ENCODE measurements around the gene IPO9. TPM values are rescaled to one million over a fixed set of nuclear protein-coding genes. Genes with fewer than 3 reads are reported as not detected.

The IPO9 gene
- total RNA-seq, 2 experiments from 2014 or later, result 50.4 to 51.2 TPM

DNA sequence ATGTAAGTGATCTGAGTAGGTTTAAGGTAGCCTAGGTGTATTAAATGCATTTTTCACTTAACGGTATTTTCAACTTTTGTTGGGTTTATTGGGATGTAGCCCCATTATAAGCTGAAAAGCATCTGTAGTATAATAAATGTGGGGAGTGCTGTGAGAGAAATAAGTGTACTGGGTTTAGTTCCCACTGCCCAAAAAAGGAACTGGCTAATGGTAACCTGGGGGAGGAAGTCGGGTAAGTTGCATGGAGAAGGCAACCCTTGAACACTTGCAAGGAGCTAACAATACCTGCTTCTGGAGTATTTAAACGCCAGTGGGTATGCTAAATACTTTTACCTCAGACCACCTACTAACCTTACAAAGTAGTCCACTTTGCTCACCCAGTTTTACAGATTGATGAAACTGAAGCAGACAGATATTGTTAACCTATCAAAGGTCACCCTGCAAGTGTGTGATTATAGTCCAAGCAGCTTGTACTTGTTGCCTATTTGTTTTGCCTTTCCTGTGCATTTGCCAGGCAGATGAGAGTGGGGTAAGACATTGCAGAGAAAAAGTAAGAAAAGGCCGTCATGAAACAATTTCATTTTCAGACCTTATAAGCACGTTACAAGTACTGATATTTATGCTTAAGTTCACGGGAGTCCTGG is 52.1 kb downstream of the IPO9 start:
- Mint-ChIP-seq H3K27me3 (peaks cover 3% of the 10 kb centered on the region), H3K4me1 (no peaks in the 10 kb centered on the region), H3K27ac (no peak overlapping the region), H3K36me3 (no peaks in the 10 kb centered on the region), H3K4me3 (no peak overlapping the region), H3K9me3 (no peaks in the 10 kb centered on the region)
- POLR2A ChIA-PET, result interaction anchor here (0.8 kb wide), 1 partner anchor 15 kb away, joined by 3 read pairs; no protein-coding TSS in a partner anchor
- DNase-seq, result no peak
- no peak for ATAC-seq (ENCODE audit: low read depth)

DNA sequence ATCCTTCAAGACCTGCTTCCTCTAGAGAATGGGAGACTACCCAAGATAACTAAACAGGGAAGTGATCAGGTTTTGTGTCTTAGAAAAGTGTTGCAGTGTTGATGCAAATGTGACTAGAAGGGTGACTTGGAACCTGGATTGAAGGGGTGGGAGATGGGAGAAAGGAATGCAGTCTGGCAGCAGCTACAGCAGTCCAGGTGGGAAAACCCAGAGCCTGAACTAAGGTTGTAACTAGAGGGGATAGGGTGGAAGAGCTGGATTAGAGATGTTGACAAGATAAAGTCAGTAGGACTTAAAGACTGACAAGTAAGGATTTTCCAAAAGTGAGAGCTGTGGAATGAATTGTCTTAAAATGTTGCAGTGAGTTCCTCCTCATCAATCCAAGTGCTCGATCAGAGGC is 52.7 kb downstream of the IPO9 start:
- POLR2A ChIA-PET, result no interaction called here
- Mint-ChIP-seq H3K4me1 (no peaks in the 10 kb centered on the region), H3K9me3 (no peaks in the 10 kb centered on the region), H3K36me3 (no peaks in the 10 kb centered on the region), H3K27me3 (peaks cover 4% of the 10 kb centered on the region), H3K27ac (no peak overlapping the region), H3K4me3 (no peak overlapping the region)
- DNase-seq (no peak), ATAC-seq (ENCODE audit: low read depth) (no peak)

DNA sequence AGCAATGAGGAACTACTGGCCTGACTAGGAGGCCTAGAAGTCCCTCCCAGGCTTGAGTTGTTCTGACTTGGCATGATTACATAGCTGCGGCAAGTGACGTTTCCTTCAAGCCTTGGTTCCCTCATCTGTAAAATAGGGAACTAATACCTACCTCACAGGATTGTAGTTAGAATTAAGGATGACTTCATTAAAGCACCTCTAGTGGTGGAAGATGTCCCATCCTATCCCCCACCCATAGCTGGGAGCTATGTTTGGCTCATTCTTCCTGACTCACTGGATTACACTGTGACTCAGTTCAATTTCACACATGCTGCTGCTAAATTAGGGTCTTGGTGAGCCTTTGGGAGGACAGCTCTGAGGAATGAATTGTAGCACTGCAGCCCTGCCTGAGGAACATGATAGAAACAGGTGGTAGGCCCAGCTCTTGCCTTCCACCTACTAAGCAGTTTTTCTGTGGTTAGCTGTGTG is 53.7 kb downstream of the IPO9 start:
- H3K4me3 Mint-ChIP-seq, result no peak overlapping the region
- POLR2A ChIA-PET, result interaction anchor here (0.7 to 1.0 kb wide), 2 partner anchors 101 to 1747 kb away, joined by 3 to 4 read pairs; no protein-coding TSS in a partner anchor
- H3K36me3 Mint-ChIP-seq, result no peaks in the 10 kb centered on the region
- ATAC-seq (ENCODE audit: low read depth) (no peak), DNase-seq (no peak)
- H3K9me3 Mint-ChIP-seq, result no peaks in the 10 kb centered on the region
- no peak overlapping the region for H3K27ac Mint-ChIP-seq
- H3K4me1 Mint-ChIP-seq, result peaks cover 2% of the 10 kb centered on the region
- peaks cover 14% of the 10 kb centered on the region for H3K27me3 Mint-ChIP-seq

DNA sequence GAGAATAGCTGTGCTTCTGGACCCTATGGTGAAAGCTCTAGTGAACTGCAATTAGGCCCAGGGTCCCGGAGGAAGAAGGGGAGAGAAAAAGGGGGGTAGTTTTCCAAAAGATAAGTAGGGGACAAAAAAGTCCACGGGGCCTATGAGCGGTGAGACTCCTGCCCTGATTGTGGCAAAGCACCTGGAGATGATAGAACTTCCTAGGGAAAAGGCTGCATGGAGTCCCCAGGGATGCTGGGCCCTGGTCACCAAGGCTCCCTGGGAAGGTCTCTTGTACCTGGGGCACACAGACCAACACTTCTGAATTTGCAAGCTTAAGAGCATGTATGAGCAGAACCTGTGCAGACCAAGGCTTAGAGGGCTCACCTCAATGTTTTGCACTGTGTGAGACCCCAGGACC is 54.3 kb downstream of the IPO9 start:
- no peak overlapping the region for H3K27ac Mint-ChIP-seq
- ATAC-seq (ENCODE audit: low read depth) (no peak), DNase-seq (no peak)
- peaks cover 19% of the 10 kb centered on the region for H3K27me3 Mint-ChIP-seq
- H3K36me3 Mint-ChIP-seq, result no peaks in the 10 kb centered on the region
- peaks cover 2% of the 10 kb centered on the region for H3K4me1 Mint-ChIP-seq
- POLR2A ChIA-PET, result interaction anchor here (1.0 to 1.3 kb wide), 2 partner anchors 9 to 100 kb away, joined by 3 read pairs; no protein-coding TSS in a partner anchor
- H3K4me3 Mint-ChIP-seq, result no peak overlapping the region
- H3K9me3 Mint-ChIP-seq, result no peaks in the 10 kb centered on the region

DNA sequence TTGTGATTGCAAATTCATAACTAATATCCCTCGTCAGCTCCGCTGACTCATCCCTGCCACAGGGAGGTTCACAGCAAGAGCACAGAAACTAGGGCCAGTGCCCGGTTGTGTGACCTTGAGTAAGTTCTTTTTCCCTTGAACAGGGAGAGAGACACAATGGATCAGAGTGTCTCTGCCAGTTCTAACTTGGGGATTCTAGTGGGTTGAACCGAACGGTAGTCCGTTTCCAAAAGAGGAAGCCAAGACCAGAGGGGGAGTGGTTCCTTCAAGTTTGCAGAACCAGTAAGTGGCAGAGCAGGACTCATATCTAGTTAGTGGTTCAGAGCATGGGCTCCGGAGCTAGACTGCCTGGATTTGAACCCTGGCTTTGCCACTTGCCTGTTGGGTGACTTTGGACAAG is 54.8 kb downstream of the IPO9 start:
- H3K4me1 Mint-ChIP-seq, result peaks cover 2% of the 10 kb centered on the region
- no peak overlapping the region for H3K27ac Mint-ChIP-seq
- no peaks in the 10 kb centered on the region for H3K9me3 Mint-ChIP-seq
- H3K27me3 Mint-ChIP-seq, result peaks cover 20% of the 10 kb centered on the region
- H3K4me3 Mint-ChIP-seq, result no peak overlapping the region
- ATAC-seq (ENCODE audit: low read depth), result peak; percentile 17
- POLR2A ChIA-PET, result interaction anchor here (1.3 kb wide), 1 partner anchor 9 kb away, joined by 3 read pairs; no protein-coding TSS in a partner anchor
- DNase-seq, result no peak
- no peaks in the 10 kb centered on the region for H3K36me3 Mint-ChIP-seq

DNA sequence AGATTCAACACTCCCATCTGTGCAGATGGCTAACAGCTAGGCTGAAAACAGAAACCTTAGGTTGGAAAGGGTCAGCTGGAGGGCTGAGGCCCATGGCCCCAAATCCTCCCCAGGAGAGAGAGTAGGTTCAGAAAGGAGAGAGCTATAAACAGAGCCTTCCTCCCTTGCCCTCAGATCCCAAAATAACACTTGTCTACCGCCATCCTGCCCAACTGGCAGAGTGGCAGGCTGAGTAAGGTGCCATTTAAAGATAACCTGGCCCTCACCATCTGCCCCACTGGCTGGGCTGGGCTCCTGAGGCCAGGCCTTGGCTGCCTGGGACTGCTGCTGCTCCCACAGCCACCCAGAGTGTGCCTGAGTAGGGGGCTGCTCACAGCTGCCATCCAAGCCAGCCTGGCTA is 55.5 kb downstream of the IPO9 start:
- DNase-seq (peak; percentile 22), ATAC-seq (ENCODE audit: low read depth) (no peak)
- Mint-ChIP-seq H3K4me3 (no peak overlapping the region), H3K27me3 (peaks cover 21% of the 10 kb centered on the region), H3K27ac (no peak overlapping the region), H3K4me1 (peaks cover 2% of the 10 kb centered on the region), H3K9me3 (no peaks in the 10 kb centered on the region), H3K36me3 (no peaks in the 10 kb centered on the region)
- POLR2A ChIA-PET, result interaction anchor here (1.3 kb wide), 1 partner anchor 8 kb away, joined by 3 read pairs; no protein-coding TSS in a partner anchor

DNA sequence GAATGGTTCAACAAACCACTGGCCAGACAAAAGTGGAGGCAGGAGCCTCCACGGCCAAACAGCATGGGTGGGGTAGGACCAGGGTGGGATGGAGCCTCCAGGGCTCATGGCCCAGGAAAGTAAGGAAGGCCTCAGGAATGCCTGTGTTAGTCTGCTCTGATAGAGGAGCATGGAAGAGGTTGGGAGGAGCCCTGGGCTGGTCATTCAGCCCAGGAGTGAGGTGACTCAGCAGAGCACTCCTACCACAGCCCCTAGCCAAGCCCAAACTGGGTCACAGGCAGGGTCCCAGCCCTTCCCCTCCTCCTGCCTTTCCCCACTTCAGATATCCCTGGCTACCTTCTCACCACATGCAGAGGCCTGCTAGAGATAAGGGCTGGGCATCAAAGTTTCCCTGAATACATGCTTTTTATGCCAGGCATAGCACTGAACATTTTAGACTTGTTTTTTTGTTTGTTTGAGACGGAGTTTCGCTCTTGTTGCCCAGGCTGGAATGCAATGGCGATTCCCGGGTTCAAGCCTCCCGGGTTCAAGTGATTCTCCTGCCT is 56.6 kb downstream of the IPO9 start:
- Mint-ChIP-seq H3K4me3 (no peak overlapping the region), H3K9me3 (no peaks in the 10 kb centered on the region), H3K36me3 (no peaks in the 10 kb centered on the region), H3K27me3 (peaks cover 31% of the 10 kb centered on the region), H3K27ac (no peak overlapping the region), H3K4me1 (peaks cover 2% of the 10 kb centered on the region)
- peak; percentile 5 for DNase-seq
- POLR2A ChIA-PET, result no interaction called here
- ATAC-seq (ENCODE audit: low read depth), result no peak

DNA sequence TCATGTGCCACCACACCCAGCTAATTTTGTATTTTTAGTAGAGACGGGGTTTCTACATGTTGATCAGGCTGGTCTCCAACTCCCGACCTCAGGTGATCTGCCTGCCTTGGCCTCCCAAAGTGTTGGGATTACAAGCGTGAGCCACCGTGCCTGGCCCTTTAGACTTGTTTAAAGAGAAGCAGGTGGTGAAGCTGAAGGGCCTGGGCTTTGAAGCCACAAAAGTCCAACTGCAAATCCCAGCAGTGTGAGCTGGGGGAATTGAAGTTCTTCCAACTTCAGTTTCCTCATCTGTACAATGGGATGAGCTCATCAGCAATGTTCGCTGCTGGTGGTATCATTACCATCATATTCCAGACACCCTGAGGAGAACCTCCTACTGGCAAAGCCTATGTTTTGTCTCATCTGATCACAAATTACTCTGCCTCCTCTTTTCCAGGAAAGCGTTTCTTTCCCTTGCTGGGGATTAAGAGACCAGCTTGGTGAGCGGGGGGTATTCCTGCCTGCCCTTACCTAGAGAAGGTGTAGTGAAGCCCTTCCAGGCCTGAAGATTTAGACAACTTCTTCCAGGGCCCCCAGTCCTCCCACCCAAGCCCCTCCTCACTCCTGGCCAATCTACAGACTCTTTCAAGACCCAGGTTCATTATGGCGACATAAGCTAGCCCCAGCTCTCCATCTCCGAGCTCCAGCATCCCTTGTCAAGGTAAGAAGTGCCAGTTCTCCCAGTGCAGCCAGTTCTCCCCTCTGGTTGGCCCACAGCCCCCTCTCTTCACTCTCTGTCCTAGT is 57.3 kb downstream of the IPO9 start:
- Mint-ChIP-seq H3K36me3 (no peaks in the 10 kb centered on the region), H3K27me3 (peaks cover 34% of the 10 kb centered on the region), H3K27ac (no peak overlapping the region), H3K4me3 (no peak overlapping the region), H3K9me3 (no peaks in the 10 kb centered on the region), H3K4me1 (peaks cover 2% of the 10 kb centered on the region)
- POLR2A ChIA-PET, result interaction anchor here (1.4 kb wide), 1 partner anchor 9 kb away, joined by 4 read pairs; no protein-coding TSS in a partner anchor
- no peak for ATAC-seq (ENCODE audit: low read depth)
- DNase-seq, result no peak

DNA sequence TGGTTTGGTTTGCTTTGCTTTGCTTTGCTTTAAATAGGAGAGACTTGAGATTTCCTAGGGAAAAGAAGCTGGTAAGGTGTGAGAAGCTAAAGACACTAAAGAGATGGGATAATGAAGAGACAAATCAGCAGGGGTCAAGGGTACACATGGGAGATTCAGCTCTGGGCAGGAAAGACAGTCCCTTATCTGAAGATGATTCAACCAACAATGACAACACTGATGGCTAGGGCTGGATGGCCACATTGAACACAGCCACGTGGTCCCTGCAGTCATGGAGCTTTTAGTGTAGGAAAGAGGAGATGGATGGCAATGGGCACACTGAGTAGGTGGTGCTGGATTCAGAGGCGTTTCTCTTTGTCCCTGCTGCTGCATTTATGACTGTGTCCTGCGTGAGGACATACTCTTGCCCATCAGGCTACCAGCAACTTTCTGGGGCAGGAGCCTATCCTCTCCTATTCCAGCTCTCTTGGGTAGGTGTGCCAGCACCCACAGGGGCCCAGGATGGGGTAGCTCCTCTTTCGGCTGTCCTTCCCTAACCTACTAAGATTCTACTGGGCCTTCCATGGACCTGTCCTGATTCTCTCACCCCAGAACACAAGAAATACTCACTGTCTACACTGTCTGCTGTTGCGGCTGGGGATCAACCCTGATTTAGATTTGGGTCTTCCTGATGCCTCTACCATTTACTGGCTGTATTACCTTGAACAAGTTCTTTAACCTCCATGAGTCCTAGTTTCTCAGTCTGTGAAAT is 58.3 kb downstream of the IPO9 start:
- POLR2A ChIA-PET, result interaction anchor here (1.4 to 1.5 kb wide), 2 partner anchors 8 to 15 kb away, joined by 3 to 4 read pairs; no protein-coding TSS in a partner anchor
- H3K9me3 Mint-ChIP-seq, result no peaks in the 10 kb centered on the region
- no peaks in the 10 kb centered on the region for H3K36me3 Mint-ChIP-seq
- peaks cover 41% of the 10 kb centered on the region for H3K27me3 Mint-ChIP-seq
- H3K4me1 Mint-ChIP-seq, result peaks cover 2% of the 10 kb centered on the region
- ATAC-seq (ENCODE audit: low read depth), result no peak
- no peak overlapping the region for H3K4me3 Mint-ChIP-seq
- H3K27ac Mint-ChIP-seq, result no peak overlapping the region
- no peak for DNase-seq

DNA sequence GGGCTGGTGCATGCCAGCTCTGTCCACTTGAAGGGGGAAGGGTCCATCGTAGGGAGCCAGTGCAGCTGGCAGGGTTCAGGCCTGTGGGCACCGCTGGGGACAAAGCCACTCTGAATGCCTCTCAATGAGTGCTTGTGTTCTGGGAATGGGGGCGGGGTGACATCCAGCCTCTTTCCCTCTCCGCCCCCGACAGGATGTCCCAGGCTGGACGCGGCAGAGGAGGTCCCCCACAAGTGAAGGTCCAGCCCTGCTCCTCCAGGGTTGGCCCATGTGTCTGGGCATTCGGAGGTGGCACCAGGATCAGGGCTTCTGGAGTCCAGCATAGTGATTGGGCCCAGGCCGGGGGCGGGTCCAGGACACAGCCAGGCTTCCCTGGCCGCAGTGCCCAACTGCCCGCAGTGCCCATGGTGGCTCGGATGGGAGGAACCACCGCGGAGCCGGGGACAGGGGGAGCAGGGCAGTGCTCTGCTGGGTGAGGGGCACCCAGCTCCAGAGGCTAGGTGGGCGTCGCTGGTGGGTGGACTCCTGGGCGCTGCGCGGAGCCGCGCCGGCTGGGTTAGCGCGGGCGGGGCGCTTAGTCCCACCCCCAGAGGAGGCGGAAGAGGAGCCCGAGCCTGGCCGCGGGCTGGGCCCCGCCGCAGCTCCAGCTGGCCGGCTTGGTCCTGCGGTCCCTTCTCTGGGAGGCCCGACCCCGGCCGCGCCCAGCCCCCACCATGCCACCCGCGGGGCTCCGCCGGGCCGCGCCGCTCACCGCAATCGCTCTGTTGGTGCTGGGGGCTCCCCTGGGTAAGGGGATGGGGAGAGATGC is 59.5 kb downstream of the IPO9 start, which contains the start of gene SHISA4:
SHISA4 (plus strand) TSS at position 617 of the 808 bp plus-strand sequence; CDS start at position 714, 97 bp downstream.
- no peaks in the 10 kb centered on the region for H3K36me3 Mint-ChIP-seq
- DNase-seq, result peak; percentile 57
- no peaks in the 10 kb centered on the region for H3K9me3 Mint-ChIP-seq
- POLR2A ChIA-PET, result interaction anchor here (1.5 kb wide), 1 partner anchor 14 kb away, joined by 3 read pairs; no protein-coding TSS in a partner anchor
- H3K27me3 Mint-ChIP-seq, result peaks cover 44% of the 10 kb centered on the region
- H3K4me3 Mint-ChIP-seq, result peak within 1 kb of the TSS; percentile 41
- no peak within 1 kb of the TSS for H3K27ac Mint-ChIP-seq
- peaks cover 2% of the 10 kb centered on the region for H3K4me1 Mint-ChIP-seq
- ATAC-seq (ENCODE audit: low read depth), result peak; percentile 60

DNA sequence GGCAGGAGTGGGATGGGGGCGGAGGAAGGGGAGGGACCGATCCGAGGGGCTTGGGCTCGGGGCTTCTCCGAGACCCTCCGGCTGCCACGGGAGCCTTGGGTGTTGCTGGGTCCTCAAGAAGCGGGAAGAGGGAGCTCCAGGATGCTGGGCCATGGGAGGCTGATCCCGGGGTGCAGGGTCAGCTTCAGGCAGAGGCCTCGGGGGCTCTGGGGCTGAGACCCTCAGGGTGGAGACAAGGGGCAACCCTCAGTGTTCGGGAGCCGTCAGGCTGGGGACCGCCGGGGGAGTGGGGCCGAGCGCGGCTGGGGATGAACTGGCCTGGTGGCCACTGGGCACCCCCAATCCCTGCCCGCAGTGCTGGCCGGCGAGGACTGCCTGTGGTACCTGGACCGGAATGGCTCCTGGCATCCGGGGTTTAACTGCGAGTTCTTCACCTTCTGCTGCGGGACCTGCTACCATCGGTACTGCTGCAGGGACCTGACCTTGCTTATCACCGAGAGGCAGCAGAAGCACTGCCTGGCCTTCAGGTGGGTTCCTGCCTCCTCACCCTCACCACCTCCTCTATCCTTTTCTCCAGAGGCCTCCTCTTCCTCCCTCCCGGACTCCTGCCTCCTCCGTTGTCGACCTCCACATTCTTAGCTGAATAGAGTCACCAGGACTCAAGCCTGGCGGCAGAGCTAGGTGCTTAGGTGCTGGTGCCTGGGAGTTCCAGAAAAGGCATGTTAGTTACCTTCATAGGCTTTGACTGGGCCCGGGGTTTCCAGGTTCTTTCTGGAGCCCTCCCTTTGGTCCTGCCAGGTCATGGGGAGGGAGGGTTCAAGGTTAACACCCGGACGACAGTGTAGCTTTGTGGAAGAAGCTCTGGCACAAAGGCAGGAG is 60.4 kb downstream of the IPO9 start:
- Mint-ChIP-seq H3K36me3 (no peaks in the 10 kb centered on the region), H3K9me3 (no peaks in the 10 kb centered on the region), H3K27me3 (peaks cover 50% of the 10 kb centered on the region), H3K4me3 (peak overlapping the region; percentile 41), H3K27ac (no peak overlapping the region), H3K4me1 (peaks cover 2% of the 10 kb centered on the region)
- no peak for DNase-seq
- POLR2A ChIA-PET, result no interaction called here
- ATAC-seq (ENCODE audit: low read depth), result no peak

All from activated naive CD8-positive, alpha-beta T cell treated with anti-CD3 and anti-CD28 coated beads, Interleukin-2, amount 10 ng/mL, durations not matched to agents 7 days and 5 days (primary cell).